ENCODE measurements around the gene JCAD. TPM values are rescaled to one million over a fixed set of nuclear protein-coding genes. Genes with fewer than 3 reads are reported as not detected.

Gene JCAD
- total and polyA plus RNA-seq, 2 experiments from 2014 or later, result 0.78 to 2.1 TPM

- TF ChIP-seq EZH2 (IDR thresholded peaks at IDR 0.05; ENCODE audit: low read depth, unreplicated experiment) (no peak), STAT1 (IDR thresholded peaks at IDR 0.05; ENCODE audit: unreplicated experiment) (no peak), CTCF (conservative IDR thresholded peaks at IDR 0.05; ENCODE audit: low read depth in 2 of 2) (no peak), EZH2phosphoT487 (IDR thresholded peaks at IDR 0.05; ENCODE audit: unreplicated experiment) (no peak), ZNF114 (CRISPR knock-in tag; IDR thresholded peaks at IDR 0.05) (no peak), NANOG (IDR thresholded peaks at IDR 0.05; ENCODE audit: borderline replicate concordance) (no peak), JUNB (IDR thresholded peaks at IDR 0.05; ENCODE audit: unreplicated experiment) (no peak)
- TF ChIP-seq, protein P1, sequence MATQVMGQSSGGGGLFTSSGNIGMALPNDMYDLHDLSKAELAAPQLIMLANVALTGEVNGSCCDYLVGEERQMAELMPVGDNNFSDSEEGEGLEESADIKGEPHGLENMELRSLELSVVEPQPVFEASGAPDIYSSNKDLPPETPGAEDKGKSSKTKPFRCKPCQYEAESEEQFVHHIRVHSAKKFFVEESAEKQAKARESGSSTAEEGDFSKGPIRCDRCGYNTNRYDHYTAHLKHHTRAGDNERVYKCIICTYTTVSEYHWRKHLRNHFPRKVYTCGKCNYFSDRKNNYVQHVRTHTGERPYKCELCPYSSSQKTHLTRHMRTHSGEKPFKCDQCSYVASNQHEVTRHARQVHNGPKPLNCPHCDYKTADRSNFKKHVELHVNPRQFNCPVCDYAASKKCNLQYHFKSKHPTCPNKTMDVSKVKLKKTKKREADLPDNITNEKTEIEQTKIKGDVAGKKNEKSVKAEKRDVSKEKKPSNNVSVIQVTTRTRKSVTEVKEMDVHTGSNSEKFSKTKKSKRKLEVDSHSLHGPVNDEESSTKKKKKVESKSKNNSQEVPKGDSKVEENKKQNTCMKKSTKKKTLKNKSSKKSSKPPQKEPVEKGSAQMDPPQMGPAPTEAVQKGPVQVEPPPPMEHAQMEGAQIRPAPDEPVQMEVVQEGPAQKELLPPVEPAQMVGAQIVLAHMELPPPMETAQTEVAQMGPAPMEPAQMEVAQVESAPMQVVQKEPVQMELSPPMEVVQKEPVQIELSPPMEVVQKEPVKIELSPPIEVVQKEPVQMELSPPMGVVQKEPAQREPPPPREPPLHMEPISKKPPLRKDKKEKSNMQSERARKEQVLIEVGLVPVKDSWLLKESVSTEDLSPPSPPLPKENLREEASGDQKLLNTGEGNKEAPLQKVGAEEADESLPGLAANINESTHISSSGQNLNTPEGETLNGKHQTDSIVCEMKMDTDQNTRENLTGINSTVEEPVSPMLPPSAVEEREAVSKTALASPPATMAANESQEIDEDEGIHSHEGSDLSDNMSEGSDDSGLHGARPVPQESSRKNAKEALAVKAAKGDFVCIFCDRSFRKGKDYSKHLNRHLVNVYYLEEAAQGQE (IDR thresholded peaks at IDR 0.05; ENCODE audit: unreplicated experiment), result no peak
These were observed 35.2 kb upstream of the JCAD start (continued) for GRCh38 chr10:30094601-30095000.

- Mint-ChIP-seq H3K36me3 (ENCODE audit: low read depth) (no peaks in the 10 kb centered on the region), H3K4me3 (no peak overlapping the region), H3K9me3 (no peaks in the 10 kb centered on the region), H3K27me3 (ENCODE audit: insufficient read depth, low read depth, poor library complexity) (peaks cover 1% of the 10 kb centered on the region), H3K27ac (no peak overlapping the region), H3K4me1 (peaks cover 3% of the 10 kb centered on the region)
- Histone ChIP-seq H3K4me1 (ENCODE audit: insufficient read depth) (0 out of 2 replicates have a peak, but pooled peaks cover 2% of the 10 kb centered on the region), H3K4me3 (no peak overlapping the region), H3K27ac (ENCODE audit: low read depth) (no peak overlapping the region), H3K27me3 (ENCODE audit: insufficient read depth) (no peaks in the 10 kb centered on the region), H4K20me1 (replicated peaks; ENCODE audit: insufficient read depth) (no peaks in the 10 kb centered on the region), H3K9me2 (ENCODE audit: insufficient read depth) (no peaks in the 10 kb centered on the region), H3K79me2 (replicated peaks; ENCODE audit: insufficient read depth) (no peaks in the 10 kb centered on the region), H2AFZ (no peak overlapping the region), H3K36me3 (ENCODE audit: insufficient read depth) (no peaks in the 10 kb centered on the region), H3F3A (replicated peaks; ENCODE audit: low read depth) (no peaks in the 10 kb centered on the region), H3K4me2 (no peak overlapping the region)
- DNase-seq (ENCODE audit: low spot score) (no peak), ATAC-seq (peak; percentile 32; the same call in 1 of the 3 replicates)
- TF ChIP-seq, protein P2, sequence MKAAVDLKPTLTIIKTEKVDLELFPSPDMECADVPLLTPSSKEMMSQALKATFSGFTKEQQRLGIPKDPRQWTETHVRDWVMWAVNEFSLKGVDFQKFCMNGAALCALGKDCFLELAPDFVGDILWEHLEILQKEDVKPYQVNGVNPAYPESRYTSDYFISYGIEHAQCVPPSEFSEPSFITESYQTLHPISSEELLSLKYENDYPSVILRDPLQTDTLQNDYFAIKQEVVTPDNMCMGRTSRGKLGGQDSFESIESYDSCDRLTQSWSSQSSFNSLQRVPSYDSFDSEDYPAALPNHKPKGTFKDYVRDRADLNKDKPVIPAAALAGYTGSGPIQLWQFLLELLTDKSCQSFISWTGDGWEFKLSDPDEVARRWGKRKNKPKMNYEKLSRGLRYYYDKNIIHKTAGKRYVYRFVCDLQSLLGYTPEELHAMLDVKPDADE (IDR thresholded peaks at IDR 0.05), result no peak
- TF ChIP-seq STAT1 (IDR thresholded peaks at IDR 0.05; ENCODE audit: unreplicated experiment) (no peak), POLR2AphosphoS5 (IDR thresholded peaks at IDR 0.05; ENCODE audit: low read depth) (no peak), ZNF114 (CRISPR knock-in tag; IDR thresholded peaks at IDR 0.05) (no peak), ZNF331 (CRISPR knock-in tag; IDR thresholded peaks at IDR 0.05; ENCODE audit: low read depth) (no peak)
These were observed 34.0 kb upstream of the JCAD start for GRCh38 chr10:30093303-30093950.

All from GM23338 (cell line).